ENCODE results near the gene CCNJ.
A peak's percentile ranks its signal among the peaks of the same experiment; 100 is the strongest.

Gene CCNJ

GRCh38 chr10:96061232-96061631 lies 17.8 kb downstream of the CCNJ start:
- no peak for DNase-seq

GRCh38 chr10:96072674-96073073 lies 29.3 kb downstream of the CCNJ start:
- no peak for DNase-seq

- DNase-seq = peak; percentile 27
Observed at GRCh38 chr10:96073722-96074121, 30.3 kb downstream of the CCNJ start.

GRCh38 chr10:96074776-96075175 lies 31.4 kb downstream of the CCNJ start:
- no peak for DNase-seq

GRCh38 chr10:96075977-96076376 lies 32.6 kb downstream of the CCNJ start:
- no peak for DNase-seq

- DNase-seq = no peak
Observed at GRCh38 chr10:96077156-96077555, 33.8 kb downstream of the CCNJ start.

- DNase-seq = no peak
Observed at GRCh38 chr10:96082153-96082552, 38.8 kb downstream of the CCNJ start.

- DNase-seq = no peak
Observed at GRCh38 chr10:96082748-96083147, 39.4 kb downstream of the CCNJ start.

GRCh38 chr10:96089116-96089515 lies 45.7 kb downstream of the CCNJ start:
- DNase-seq = no peak

- peak; percentile 96 for DNase-seq
Observed at GRCh38 chr10:96089670-96090462, 46.5 kb downstream of the CCNJ start.

GRCh38 chr10:96090463-96090800 lies 47.0 kb downstream of the CCNJ start:
- no peak for DNase-seq

- DNase-seq = no peak
Observed at GRCh38 chr10:96092999-96093767, 49.8 kb downstream of the CCNJ start.

- no peak for DNase-seq
Observed at GRCh38 chr10:96093948-96094347, 50.6 kb downstream of the CCNJ start.

GRCh38 chr10:96096958-96097357 lies 53.6 kb downstream of the CCNJ start:
- no peak for DNase-seq

GRCh38 chr10:96097865-96098264 lies 54.5 kb downstream of the CCNJ start:
- DNase-seq = no peak

- DNase-seq = no peak
Observed at GRCh38 chr10:96107623-96108038, 64.2 kb downstream of the CCNJ start.
